Stimulated activated CD8-positive, alpha-beta memory T cell treated with anti-CD3 and anti-CD28 coated beads, Interleukin-4, amount 100 ng/mL, for 48 hours (primary cell): ENCODE data around the gene IFT57.

Source experiments
- DNase-seq: peaks from one replicate; pipeline ENCODE4 v3.0.0-alpha.2; 2020

Gene IFT57

DNA sequence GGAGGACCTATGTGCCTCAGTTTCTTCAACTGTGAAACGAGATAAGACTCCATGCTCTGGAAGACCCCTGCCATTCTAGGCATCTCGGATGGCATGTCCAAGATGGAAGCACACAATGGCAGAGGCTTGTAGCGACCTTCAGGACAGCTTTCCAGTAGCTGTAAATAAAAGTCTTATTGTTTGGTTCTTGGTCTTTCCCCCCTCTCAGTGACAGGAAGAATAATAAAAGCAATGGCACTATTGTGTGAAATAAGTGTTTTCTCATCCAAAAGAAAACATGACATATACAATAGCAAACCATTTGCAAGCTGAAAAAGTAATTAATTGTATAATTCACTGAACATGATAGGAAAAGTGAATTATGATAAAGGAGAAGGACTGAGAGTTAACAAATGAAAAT, 98.9 kb downstream of the IFT57 start:
- DNase-seq = no peak

DNA sequence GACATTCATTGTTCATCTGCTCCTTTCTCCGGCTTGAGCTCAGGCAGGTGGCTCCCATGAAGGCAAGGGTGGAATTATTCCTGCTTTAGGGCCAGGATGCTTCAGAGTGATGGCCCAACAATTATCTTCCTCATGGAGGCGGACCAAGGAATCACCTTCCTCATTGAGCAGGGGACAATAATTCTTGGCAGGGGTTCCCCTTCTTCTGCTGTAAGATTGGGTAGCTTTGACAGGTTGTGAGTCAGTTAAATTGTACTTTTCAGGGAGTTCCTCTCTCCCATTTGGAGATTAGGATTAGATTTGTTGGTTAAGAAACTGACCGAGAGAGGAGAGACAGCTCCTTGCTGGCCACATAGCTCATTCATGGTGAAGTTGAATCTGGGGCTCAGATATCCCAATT, 99.9 kb downstream of the IFT57 start:
- no peak for DNase-seq

DNA sequence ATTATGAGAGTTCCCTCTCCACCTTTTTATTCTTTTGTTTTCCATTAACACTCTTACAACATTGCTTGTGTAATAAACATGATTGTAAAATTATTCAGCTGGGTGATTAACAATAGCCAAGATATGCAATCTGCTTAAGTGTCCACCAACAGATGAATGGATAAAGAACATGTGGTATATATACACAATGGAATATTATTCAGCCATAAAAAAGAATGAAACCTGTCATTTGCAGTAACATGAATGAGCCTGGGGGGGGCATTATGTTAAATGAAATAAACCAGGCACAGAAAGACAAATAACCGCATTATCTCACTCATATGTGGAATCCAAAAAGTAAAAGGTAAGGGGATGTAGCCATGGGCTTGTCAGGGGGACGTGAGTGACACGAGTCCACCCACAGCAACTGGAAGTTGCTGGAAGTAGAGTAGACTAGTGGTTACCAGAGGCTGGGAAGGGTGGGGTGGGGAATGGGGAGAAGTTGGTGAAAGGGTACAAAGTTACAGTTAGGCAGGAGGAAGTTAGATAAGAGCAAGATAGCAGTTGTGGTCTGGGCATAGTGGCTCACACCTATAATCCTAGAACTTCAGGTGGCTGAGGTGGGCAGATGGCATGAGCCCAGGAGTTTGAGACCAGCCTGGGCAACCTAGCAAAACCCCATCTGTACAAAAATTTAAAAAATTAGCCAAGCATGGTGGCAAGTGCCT, 102.7 kb downstream of the IFT57 start:
- DNase-seq = no peak

DNA sequence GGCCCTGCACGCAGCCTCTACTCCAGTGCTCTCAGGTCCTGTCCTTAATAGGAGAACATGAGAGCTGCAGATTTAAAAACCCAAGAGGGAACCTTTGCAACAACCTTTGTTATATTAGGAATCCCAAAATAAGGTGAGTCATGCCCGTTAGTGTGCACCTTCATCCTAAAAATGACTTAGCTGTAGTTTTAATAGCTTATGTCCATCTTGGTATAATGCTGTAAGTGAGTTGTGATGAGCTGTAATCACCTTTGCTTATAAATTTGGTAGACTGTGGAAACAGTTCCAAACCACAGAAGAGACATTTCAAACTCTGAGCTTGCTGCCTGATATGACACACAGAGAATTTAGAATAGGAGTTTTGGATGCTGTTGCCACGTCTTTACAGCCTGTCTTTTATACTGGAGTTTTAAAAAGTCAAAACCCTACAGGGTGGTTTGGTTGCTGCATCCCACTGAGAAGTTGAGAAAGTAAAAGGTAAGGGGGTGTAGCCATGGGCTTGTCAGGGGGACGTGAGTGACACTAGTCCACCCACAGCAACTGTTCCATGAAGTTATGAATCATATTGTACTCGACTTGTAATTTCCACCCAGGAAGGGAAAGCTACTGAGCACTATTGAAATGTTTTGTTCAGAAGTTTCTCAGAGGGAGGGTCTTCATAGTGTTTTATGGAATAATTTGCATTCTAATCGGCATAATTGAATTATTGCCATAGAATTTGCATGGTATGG, 104.0 kb downstream of the IFT57 start:
- no peak for DNase-seq

DNA sequence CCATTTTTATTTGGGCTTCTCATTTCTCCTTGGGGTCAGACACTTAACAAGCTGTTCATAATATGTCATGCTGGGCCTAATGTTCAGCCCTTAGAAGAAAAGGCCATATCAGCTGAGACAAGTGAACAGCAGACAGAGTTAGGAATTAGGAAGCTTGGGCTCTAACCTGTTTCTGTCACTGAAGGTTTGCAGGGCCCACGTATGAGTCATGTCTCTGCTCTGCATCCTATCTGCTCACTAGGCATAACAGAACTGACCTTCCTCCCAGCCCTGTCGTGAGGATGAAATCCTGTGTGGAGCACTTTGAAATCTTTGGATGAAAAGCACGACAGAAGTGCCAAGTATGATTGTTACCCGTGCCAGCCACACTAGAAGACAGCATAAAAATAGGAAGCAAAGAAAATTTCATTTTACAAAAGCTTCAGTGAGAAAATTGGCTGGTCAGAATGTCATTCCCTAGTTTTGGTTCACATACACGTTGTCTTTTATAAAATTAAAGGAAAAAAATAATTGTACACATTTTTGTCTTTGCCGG, 104.9 kb downstream of the IFT57 start:
- no peak for DNase-seq

DNA sequence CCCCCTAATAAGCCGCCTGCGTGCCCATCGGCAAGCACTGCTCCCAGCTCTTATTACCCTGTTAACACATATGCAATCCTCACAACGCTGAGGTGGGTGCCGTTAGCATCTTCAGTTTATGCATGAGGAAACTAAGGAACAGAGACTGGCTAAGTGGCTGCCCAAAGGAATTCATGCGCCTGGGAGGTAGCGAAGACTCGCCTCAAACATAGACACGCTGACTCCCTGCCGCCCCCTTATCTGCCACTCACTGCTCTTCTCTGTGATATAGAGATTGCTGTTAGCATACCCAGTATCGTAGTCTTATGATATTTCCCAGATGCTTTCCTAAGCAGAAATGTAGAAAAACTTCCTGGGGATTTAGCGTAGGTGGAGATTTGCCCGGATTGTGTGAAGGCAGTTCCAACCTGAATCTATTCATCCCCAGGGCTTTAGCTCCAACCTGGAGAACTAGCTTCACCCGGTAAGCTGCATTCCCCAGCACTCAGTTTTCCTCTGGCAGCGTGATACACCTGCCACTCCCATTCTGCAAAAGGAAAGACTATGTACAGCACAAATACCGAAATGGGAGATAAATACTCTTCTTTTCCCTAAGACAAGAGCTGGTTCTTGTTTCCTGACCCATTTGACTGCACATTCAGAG, 107.7 kb downstream of the IFT57 start:
- no peak for DNase-seq

DNA sequence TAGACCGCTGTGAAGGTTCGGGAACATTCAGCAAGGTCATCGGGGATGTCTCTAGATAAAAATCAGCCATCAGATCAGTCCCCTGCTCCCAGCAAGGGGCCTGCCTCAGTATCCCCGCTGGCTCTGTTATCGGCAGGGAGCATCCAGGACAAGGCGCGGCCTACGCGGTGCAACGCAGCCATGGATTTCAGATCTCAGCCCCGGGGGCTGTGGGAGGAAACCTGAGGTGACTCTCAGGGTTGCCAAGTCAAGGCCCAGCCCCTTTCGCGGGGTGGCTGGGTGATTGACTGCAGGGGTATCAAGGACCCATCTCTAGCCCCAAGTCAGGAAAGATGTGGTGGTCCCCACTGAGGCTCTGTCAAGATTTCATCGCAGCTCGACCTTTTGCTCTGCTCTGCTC, 108.2 kb downstream of the IFT57 start:
- DNase-seq = no peak

DNA sequence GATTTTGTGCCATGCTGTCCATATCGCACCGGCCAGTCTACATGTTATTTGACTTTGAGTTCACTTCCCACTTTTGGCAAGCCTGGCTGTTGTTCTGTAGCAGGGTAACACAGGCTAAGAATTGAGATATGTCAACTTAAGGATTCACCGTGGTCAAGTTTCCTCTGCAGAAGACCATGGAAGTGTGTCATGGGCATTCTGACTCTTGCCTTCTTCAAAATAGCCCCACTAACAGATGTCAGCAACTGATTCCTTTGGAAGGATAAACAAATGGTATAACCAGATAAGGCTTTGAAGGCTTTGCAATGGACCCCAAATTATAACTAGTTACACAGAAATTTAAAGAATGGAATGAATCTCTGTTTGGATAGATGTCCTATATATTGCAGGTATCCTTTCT, 111.3 kb downstream of the IFT57 start:
- no peak for DNase-seq
